Measurements from ENCODE around the gene NMNAT2. TPM values are rescaled to one million over a fixed set of nuclear protein-coding genes. Genes with fewer than 3 reads are reported as not detected.

The NMNAT2 gene
- polyA plus RNA-seq, 1 donor from 2014 or later: 43.8 TPM

DNA sequence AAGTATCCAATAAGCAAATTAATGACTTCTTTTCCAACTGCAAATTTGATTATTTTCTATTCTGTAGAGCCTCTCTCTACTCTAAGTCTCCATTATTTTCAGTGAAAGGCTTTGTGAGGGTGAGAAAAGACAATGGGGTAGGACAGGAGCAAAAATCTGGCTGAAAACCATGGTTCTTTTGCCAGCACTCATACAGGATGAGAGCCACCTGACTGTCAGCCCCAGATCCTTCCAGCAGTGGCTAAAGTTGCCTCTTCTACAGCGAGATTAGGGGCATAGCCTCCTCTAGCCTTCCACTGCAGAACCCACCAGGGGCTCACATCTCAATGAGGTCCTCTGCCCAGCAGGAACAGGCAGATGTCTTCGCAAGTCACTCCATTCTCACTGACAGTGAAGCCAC lies 23.7 kb downstream of the NMNAT2 start:
- Histone ChIP-seq H3K4me2 (ENCODE audit: low read length) (no peak overlapping the region), H3K4me3 (ENCODE audit: low read length) (no peak overlapping the region), H3K27ac (ENCODE audit: low read length) (no peak overlapping the region), H3K27me3 (ENCODE audit: insufficient read depth, low read depth, low read length) (no peaks in the 10 kb centered on the region), H3K9me3 (ENCODE audit: low read length) (no peaks in the 10 kb centered on the region), H3K9me2 (ENCODE audit: insufficient read depth, low read length) (no peaks in the 10 kb centered on the region), H3K79me2 (replicated peaks; ENCODE audit: insufficient read depth, low read length) (peaks cover 11% of the 10 kb centered on the region), H3K9ac (ENCODE audit: low read length) (no peak overlapping the region), H4K20me1 (ENCODE audit: insufficient read depth) (no peaks in the 10 kb centered on the region), H3K36me3 (ENCODE audit: insufficient read depth, low read length) (no peaks in the 10 kb centered on the region), H2AFZ (ENCODE audit: low read depth, low read length) (no peak overlapping the region), H3F3A (ENCODE audit: insufficient read depth, low read length, poor library complexity, severe bottlenecking) (no peaks in the 10 kb centered on the region)
- TF ChIP-seq EZH2 (IDR thresholded peaks at IDR 0.05; ENCODE audit: borderline replicate concordance, insufficient read depth, low read length, poor library complexity, severe bottlenecking) (no peak), TAF1 (IDR thresholded peaks at IDR 0.05; ENCODE audit: low read depth) (no peak), SMC3 (conservative IDR thresholded peaks at IDR 0.05; ENCODE audit: poor library complexity) (no peak), CTCF (IDR thresholded peaks at IDR 0.05; ENCODE audit: poor library complexity, severe bottlenecking) (no peak), POLR2AphosphoS5 (IDR thresholded peaks at IDR 0.05) (no peak), EP300 (conservative IDR thresholded peaks at IDR 0.05; ENCODE audit: poor library complexity, severe bottlenecking) (no peak), MXI1 (conservative IDR thresholded peaks at IDR 0.05; ENCODE audit: poor library complexity, severe bottlenecking) (no peak), RAD21 (conservative IDR thresholded peaks at IDR 0.05) (no peak)
- TF ChIP-seq, protein P1, sequence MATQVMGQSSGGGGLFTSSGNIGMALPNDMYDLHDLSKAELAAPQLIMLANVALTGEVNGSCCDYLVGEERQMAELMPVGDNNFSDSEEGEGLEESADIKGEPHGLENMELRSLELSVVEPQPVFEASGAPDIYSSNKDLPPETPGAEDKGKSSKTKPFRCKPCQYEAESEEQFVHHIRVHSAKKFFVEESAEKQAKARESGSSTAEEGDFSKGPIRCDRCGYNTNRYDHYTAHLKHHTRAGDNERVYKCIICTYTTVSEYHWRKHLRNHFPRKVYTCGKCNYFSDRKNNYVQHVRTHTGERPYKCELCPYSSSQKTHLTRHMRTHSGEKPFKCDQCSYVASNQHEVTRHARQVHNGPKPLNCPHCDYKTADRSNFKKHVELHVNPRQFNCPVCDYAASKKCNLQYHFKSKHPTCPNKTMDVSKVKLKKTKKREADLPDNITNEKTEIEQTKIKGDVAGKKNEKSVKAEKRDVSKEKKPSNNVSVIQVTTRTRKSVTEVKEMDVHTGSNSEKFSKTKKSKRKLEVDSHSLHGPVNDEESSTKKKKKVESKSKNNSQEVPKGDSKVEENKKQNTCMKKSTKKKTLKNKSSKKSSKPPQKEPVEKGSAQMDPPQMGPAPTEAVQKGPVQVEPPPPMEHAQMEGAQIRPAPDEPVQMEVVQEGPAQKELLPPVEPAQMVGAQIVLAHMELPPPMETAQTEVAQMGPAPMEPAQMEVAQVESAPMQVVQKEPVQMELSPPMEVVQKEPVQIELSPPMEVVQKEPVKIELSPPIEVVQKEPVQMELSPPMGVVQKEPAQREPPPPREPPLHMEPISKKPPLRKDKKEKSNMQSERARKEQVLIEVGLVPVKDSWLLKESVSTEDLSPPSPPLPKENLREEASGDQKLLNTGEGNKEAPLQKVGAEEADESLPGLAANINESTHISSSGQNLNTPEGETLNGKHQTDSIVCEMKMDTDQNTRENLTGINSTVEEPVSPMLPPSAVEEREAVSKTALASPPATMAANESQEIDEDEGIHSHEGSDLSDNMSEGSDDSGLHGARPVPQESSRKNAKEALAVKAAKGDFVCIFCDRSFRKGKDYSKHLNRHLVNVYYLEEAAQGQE (IDR thresholded peaks at IDR 0.05; ENCODE audit: borderline replicate concordance): no peak

GRCh38 chr1:183391863-183392262 lies 26.3 kb downstream of the NMNAT2 start:
- TF ChIP-seq, protein P1 (IDR thresholded peaks at IDR 0.05; ENCODE audit: borderline replicate concordance): no peak
- TF ChIP-seq EZH2 (IDR thresholded peaks at IDR 0.05; ENCODE audit: borderline replicate concordance, insufficient read depth, low read length, poor library complexity, severe bottlenecking): no peak
- TF ChIP-seq TAF1 (IDR thresholded peaks at IDR 0.05; ENCODE audit: low read depth): no peak
- TF ChIP-seq EP300 (conservative IDR thresholded peaks at IDR 0.05; ENCODE audit: poor library complexity, severe bottlenecking): no peak
- no peak for TF ChIP-seq MXI1 (conservative IDR thresholded peaks at IDR 0.05; ENCODE audit: poor library complexity, severe bottlenecking)
- no peak for TF ChIP-seq RAD21 (conservative IDR thresholded peaks at IDR 0.05)
- no peak for TF ChIP-seq SMC3 (conservative IDR thresholded peaks at IDR 0.05; ENCODE audit: poor library complexity)
- no peak for TF ChIP-seq CTCF (IDR thresholded peaks at IDR 0.05; ENCODE audit: poor library complexity, severe bottlenecking)
- TF ChIP-seq POLR2AphosphoS5 (IDR thresholded peaks at IDR 0.05): no peak
- Histone ChIP-seq H3K27me3 (ENCODE audit: insufficient read depth, low read depth, low read length) (no peaks in the 10 kb centered on the region), H2AFZ (ENCODE audit: low read depth, low read length) (no peak overlapping the region), H3K9me2 (ENCODE audit: insufficient read depth, low read length) (no peaks in the 10 kb centered on the region), H3K36me3 (ENCODE audit: insufficient read depth, low read length) (no peaks in the 10 kb centered on the region), H3K4me2 (ENCODE audit: low read length) (no peak overlapping the region), H3F3A (ENCODE audit: insufficient read depth, low read length, poor library complexity, severe bottlenecking) (no peaks in the 10 kb centered on the region), H3K9me3 (ENCODE audit: low read length) (no peaks in the 10 kb centered on the region), H3K4me3 (ENCODE audit: low read length) (no peak overlapping the region), H4K20me1 (ENCODE audit: insufficient read depth) (no peaks in the 10 kb centered on the region), H3K27ac (ENCODE audit: low read length) (no peak overlapping the region), H3K79me2 (replicated peaks; ENCODE audit: insufficient read depth, low read length) (peaks cover 8% of the 10 kb centered on the region), H3K9ac (ENCODE audit: low read length) (no peak overlapping the region)
